ENCODE results near the gene GNL1. TPM values are rescaled to one million over a fixed set of nuclear protein-coding genes. Genes with fewer than 3 reads are reported as not detected.

Gene GNL1, protein sequence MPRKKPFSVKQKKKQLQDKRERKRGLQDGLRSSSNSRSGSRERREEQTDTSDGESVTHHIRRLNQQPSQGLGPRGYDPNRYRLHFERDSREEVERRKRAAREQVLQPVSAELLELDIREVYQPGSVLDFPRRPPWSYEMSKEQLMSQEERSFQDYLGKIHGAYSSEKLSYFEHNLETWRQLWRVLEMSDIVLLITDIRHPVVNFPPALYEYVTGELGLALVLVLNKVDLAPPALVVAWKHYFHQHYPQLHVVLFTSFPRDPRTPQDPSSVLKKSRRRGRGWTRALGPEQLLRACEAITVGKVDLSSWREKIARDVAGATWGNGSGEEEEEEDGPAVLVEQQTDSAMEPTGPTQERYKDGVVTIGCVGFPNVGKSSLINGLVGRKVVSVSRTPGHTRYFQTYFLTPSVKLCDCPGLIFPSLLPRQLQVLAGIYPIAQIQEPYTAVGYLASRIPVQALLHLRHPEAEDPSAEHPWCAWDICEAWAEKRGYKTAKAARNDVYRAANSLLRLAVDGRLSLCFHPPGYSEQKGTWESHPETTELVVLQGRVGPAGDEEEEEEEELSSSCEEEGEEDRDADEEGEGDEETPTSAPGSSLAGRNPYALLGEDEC
- total RNA-seq = 40.1 and 48.8 TPM in 2 replicates

DNA sequence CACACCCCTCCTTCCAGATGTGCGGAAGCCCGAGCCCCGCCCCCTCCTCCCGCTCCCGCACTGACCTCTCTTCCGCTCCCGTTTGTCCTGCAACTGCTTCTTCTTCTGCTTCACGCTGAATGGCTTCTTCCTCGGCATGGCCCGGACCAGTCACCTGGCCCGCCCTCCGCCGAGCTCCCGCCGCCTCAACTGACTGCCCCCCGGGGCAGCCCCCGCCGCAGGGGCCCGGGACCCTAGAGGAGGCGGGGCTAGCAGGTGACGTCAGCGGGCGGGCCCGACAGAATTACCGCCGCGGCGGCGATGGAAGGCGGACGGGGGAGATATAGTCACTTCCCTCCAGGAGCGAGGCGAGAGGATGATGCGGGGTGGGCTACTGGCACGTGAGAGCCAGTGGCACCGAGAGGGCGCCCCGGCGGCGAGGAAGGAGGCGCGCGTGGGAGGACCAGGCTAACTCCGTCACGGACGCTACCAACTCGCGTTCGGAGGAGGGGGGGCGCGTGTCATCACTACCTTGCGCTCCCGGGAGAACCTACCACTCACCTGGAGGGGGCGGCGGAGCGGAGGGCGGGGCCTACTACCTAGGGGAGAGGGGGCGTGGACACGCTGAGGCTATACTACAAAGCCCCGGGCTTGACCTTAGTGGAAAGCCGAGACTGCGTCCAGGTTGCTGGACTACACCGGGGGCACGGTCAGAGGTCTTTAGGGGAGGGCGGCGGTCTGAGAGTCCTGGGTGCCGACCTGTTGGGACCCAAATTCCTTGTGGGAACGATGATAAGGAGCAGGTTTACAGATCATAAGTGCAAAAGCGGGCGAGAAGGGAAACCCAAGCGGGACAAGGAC lies at the start of gene GNL1:
Gene GNL1, minus strand, starts transcription at position 424 of the 840 bp plus-strand sequence. Its CDS starts 286 bp downstream, at position 138.

DNA sequence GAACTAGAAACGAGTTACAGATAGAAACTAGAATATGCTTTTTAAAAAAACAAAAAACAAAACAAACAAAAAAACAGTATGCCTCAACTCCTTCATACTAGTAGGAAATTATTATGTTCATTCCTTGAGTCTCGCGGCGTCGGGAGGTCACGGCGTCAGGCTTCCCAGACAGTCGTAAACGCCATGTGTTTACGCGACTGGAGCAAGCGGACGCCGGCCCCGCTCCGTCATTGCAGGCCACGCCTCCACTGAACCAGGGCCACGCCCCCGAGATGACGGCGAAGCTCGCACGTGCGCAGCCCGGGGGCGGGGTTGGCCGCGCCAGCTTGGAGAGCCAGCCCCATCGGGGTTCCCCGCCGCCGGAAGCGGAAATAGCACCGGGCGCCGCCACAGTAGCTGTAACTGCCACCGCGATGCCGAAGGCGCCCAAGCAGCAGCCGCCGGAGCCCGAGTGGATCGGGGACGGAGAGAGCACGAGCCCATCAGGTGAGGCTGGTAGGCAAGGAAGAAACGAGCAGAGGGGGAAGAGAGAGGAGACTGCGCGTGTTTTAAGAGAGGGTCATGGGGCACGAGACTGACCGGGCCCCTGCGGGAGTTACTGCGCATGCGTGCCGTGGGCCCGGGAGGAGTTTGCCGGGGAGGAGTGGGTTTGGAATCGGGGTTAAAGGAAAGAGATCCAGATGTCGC lies 14.9 kb upstream of the GNL1 start, which contains the start of gene ABCF1:
Gene ABCF1, plus strand, starts transcription at position 368 of the 687 bp plus-strand sequence. Its CDS starts 46 bp downstream, at position 414.

DNA sequence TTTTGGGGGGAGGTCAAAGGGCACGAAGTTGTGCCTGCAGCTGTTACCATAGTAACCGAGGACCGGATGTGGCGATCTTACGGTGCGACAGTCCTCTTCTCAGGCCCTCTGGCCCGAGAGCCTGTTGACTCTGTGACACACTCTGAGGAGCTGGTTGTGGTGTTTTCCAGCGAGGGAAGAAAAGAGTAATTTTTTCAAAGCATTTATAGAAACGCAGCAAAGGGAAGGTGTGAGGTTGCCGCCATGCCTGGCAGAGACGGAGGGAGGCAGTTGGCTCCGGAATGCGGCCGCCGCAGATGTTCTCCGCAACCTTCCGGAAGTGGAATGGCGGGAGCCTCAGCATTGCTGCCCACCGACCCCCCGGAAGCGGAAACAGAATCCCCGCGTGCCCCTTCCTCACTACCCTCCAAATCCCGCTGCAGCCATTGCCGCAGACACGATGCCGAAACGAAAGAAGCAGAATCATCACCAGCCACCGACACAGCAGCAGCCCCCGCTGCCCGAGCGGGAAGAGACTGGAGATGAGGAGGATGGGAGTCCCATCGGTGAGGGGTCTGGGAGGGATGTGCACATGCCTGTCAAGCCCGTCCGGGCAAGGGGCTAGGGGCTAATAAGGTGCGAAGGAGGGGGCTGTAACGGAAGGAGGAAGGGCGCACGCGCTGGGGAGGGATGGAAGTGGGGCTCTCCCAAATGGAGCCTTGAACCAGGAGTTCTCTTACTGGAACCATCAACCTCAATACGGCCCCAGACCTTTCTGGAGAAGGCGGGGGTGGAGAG lies 805 bp upstream of the GNL1 start, which contains the start of gene PRR3:
Gene PRR3, plus strand, starts transcription at position 390 of the 777 bp plus-strand sequence. Its CDS starts 50 bp downstream, at position 440.

Other genes starting within 250 kb of the GNL1 start
- 9.5 and 10.8 TPM in 2 replicates for gene TRIM39, start 229.6 kb downstream of the GNL1 start, total RNA-seq
- gene RPP21, start 211.3 kb downstream of the GNL1 start, total RNA-seq = 19.3 and 29.1 TPM in 2 replicates
- 216 and 227 TPM in 2 replicates for gene HLA-E, start 67.0 kb downstream of the GNL1 start, total RNA-seq
- gene PRR3, start 806 bp upstream of the GNL1 start, total RNA-seq = 4.5 and 6.2 TPM in 2 replicates
- gene ABCF1, start 15.0 kb upstream of the GNL1 start, total RNA-seq = 35.9 and 54.6 TPM in 2 replicates
- gene PPP1R10, start 60.8 kb upstream of the GNL1 start, total RNA-seq = 17.5 and 24.6 TPM in 2 replicates
- 26.4 and 28.8 TPM in 2 replicates for gene MRPS18B, start 61.4 kb upstream of the GNL1 start, total RNA-seq
- gene ATAT1, start 70.4 kb upstream of the GNL1 start, total RNA-seq = 4.8 and 5.6 TPM in 2 replicates
- gene C6orf136, start 90.6 kb upstream of the GNL1 start, total RNA-seq = 3.0 and 3.2 TPM in 2 replicates
- gene DHX16, start 116.5 kb upstream of the GNL1 start, total RNA-seq = 33.6 and 37.8 TPM in 2 replicates
- gene PPP1R18, start 130.2 kb upstream of the GNL1 start, total RNA-seq = 32.1 and 71.9 TPM in 2 replicates
- 0.59 and 2.2 TPM in 2 replicates for gene NRM, start 134.5 kb upstream of the GNL1 start, total RNA-seq
- 4.5 and 13.2 TPM in 2 replicates for gene MDC1, start 160.8 kb upstream of the GNL1 start, total RNA-seq
- gene TUBB, start 163.9 kb upstream of the GNL1 start, total RNA-seq = 252 and 681 TPM in 2 replicates
- 72.2 and 90.1 TPM in 2 replicates for gene FLOT1, start 186.2 kb upstream of the GNL1 start, total RNA-seq
- 95.7 and 164 TPM in 2 replicates for gene IER3, start 188.1 kb upstream of the GNL1 start, total RNA-seq